ENCODE results near the gene PPP1R27. TPM values are rescaled to one million over a fixed set of nuclear protein-coding genes. Genes with fewer than 3 reads are reported as not detected.

The PPP1R27 gene
- total and polyA plus RNA-seq, 2 donors (not counting 1 experiment from before 2014, with no cell fraction given), result not detected

DNA sequence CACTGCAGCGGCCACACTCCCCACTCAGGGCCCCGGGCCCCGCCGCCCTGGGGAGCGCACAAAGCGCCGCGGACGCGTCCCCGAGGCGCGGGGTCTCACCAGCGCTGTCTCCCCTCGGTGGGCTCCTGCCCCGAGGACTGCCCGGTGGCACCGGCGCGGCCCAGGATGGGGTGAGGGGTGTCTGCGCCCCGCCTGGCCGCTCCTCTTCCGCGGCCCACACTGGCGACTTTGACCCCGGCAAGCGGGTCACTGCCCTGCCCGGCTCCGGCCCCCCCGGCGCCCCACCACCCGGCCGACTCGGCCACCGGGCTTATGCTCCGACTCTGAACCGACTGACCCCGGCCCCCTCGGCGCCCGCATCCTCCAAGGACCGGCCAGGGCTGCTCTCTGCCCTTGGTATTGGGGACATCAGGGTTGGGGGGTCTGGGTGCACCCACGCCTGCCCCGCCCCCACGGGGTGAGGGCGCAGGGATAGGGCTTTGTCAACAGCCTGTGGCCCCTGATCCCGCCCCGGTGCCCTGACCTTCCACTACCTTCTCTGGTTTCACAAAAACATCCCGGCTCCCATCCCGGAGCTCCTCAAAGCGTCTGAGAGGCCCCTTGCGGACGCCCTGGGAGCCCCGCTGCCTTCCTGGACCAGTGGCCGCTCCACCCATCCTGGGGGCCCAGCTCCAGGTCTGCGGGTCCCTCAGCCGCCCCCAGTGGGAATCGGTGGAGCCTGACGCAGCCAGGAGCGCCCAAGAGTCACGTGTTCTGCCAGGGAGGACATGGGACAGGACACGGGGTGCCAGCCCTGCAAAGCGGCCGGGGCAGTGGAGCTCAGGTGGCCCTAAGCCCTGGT, 30.1 kb downstream of the PPP1R27 start:
- no peaks in the 10 kb centered on the region for H3K9me3 ChIP-seq (ENCODE audit: control insufficient read depth, insufficient read depth, low read depth, low read length)
- no peaks in the 10 kb centered on the region for H4K20me1 ChIP-seq (ENCODE audit: control insufficient read depth, extremely low read depth, insufficient read depth, low read length)
- DNase-seq (ENCODE audit: low read depth in 2 of 2), result no peak
- peaks cover 51% of the 10 kb centered on the region for H3K27me3 ChIP-seq (ENCODE audit: control insufficient read depth, insufficient read depth, low read length)
- H3K4me3 ChIP-seq (replicated peaks in 1 of 4; ENCODE audit: control extremely low read depth in 1 of 4, insufficient read depth in 1 of 4, low read depth in 3 of 4, low read length in 4 of 4), result no peak overlapping the region
- no peak overlapping the region for H2AFZ ChIP-seq (ENCODE audit: low read length)
- no peaks in the 10 kb centered on the region for H3K36me3 ChIP-seq (ENCODE audit: control insufficient read depth, insufficient read depth, low read length)
- H3K4me1 ChIP-seq (ENCODE audit: control insufficient read depth, extremely low read depth, insufficient read depth, low read length), result no peaks in the 10 kb centered on the region
- H3K79me2 ChIP-seq (ENCODE audit: control insufficient read depth, insufficient read depth, low read length), result no peaks in the 10 kb centered on the region
- peak; percentile 95 for TF ChIP-seq EZH2 (IDR thresholded peaks at IDR 0.05; ENCODE audit: low read length, missing control alignments)
- TF ChIP-seq, protein P1, sequence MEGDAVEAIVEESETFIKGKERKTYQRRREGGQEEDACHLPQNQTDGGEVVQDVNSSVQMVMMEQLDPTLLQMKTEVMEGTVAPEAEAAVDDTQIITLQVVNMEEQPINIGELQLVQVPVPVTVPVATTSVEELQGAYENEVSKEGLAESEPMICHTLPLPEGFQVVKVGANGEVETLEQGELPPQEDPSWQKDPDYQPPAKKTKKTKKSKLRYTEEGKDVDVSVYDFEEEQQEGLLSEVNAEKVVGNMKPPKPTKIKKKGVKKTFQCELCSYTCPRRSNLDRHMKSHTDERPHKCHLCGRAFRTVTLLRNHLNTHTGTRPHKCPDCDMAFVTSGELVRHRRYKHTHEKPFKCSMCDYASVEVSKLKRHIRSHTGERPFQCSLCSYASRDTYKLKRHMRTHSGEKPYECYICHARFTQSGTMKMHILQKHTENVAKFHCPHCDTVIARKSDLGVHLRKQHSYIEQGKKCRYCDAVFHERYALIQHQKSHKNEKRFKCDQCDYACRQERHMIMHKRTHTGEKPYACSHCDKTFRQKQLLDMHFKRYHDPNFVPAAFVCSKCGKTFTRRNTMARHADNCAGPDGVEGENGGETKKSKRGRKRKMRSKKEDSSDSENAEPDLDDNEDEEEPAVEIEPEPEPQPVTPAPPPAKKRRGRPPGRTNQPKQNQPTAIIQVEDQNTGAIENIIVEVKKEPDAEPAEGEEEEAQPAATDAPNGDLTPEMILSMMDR (conservative IDR thresholded peaks at IDR 0.05 in 1 of 2, IDR thresholded peaks at IDR 0.05 in 1 of 2; ENCODE audit: low read depth in 1 of 2, low read length in 2 of 2), result no peak
- no peak overlapping the region for H3K27ac ChIP-seq (ENCODE audit: insufficient read depth, low read length)
- no peak overlapping the region for H3K9ac ChIP-seq (ENCODE audit: insufficient read depth, low read length)
- no peak overlapping the region for H3K4me2 ChIP-seq (ENCODE audit: extremely low read depth, insufficient read depth, low read length)

DNA sequence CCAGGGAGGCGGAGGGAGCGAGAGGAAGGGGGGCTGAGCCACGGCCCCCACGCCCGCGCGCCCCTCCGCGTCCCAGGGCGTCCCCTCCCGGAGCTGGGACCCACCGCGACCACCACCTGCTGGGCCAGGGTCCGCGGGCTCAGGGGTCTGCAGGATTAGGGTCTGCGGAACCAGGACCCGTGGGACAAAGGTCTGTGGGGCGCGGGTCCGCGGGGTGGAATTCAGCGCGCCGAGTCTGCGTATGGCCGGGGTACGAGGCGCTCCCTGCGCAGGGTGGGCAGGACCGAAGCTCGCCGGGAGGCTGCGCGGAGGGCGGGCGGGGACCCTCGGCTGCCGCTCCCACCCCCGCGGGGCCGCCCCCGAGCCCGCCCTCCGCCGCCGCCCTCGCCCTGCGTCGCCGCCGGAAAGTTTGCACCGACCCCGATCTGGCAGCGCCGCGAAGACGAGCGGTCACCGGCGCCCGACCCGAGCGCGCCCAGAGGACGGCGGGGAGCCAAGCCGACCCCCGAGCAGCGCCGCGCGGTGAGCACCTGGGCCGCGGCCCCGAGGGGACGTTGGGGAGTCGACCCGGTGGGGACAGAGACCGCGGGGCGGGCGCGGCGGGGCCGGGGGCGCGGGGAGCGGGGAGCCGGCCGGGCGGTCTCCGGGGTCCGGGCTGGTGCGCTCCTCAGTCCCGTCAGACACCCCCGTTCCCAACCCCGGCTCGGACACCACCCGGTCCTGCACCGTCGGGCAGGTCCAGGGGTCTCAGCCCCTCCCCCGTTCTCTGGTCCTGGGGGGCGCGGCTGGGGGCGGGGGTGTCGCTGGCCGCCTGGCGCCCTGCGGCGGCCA, 30.9 kb downstream of the PPP1R27 start, which contains the start of gene GCGR:
Gene GCGR (plus strand): TSS at position 423 of the 831 bp plus-strand sequence. CDS start 4,869 bp downstream, outside the sequence.
- no peak for DNase-seq (ENCODE audit: low read depth in 2 of 2)
- no peak within 1 kb of the TSS for H2AFZ ChIP-seq (ENCODE audit: low read length)
- no peaks in the 10 kb centered on the region for H3K9me3 ChIP-seq (ENCODE audit: control insufficient read depth, insufficient read depth, low read depth, low read length)
- H3K4me1 ChIP-seq (ENCODE audit: control insufficient read depth, extremely low read depth, insufficient read depth, low read length), result no peaks in the 10 kb centered on the region
- no peak within 1 kb of the TSS for H3K9ac ChIP-seq (ENCODE audit: insufficient read depth, low read length)
- TF ChIP-seq, protein P1 (conservative IDR thresholded peaks at IDR 0.05 in 1 of 2, IDR thresholded peaks at IDR 0.05 in 1 of 2; ENCODE audit: low read depth in 1 of 2, low read length in 2 of 2), result no peak
- TF ChIP-seq EZH2 (IDR thresholded peaks at IDR 0.05; ENCODE audit: low read length, missing control alignments), result peak; percentile 35
- no peaks in the 10 kb centered on the region for H3K36me3 ChIP-seq (ENCODE audit: control insufficient read depth, insufficient read depth, low read length)
- peaks cover 44% of the 10 kb centered on the region for H3K27me3 ChIP-seq (ENCODE audit: control insufficient read depth, insufficient read depth, low read length)
- no peak within 1 kb of the TSS for H3K4me3 ChIP-seq (replicated peaks in 1 of 4; ENCODE audit: control extremely low read depth in 1 of 4, insufficient read depth in 1 of 4, low read depth in 3 of 4, low read length in 4 of 4)
- H3K79me2 ChIP-seq (ENCODE audit: control insufficient read depth, insufficient read depth, low read length), result no peaks in the 10 kb centered on the region
- no peak within 1 kb of the TSS for H3K4me2 ChIP-seq (ENCODE audit: extremely low read depth, insufficient read depth, low read length)
- H4K20me1 ChIP-seq (ENCODE audit: control insufficient read depth, extremely low read depth, insufficient read depth, low read length), result no peaks in the 10 kb centered on the region
- H3K27ac ChIP-seq (ENCODE audit: insufficient read depth, low read length), result no peak within 1 kb of the TSS
